ENCODE data around the gene MIS18BP1. TPM values are rescaled to one million over a fixed set of nuclear protein-coding genes. Genes with fewer than 3 reads are reported as not detected.

MIS18BP1 gene
- total RNA-seq, 4 donors from 2014 or later = 56.9 to 68.3 (median 64.2) TPM

DNA sequence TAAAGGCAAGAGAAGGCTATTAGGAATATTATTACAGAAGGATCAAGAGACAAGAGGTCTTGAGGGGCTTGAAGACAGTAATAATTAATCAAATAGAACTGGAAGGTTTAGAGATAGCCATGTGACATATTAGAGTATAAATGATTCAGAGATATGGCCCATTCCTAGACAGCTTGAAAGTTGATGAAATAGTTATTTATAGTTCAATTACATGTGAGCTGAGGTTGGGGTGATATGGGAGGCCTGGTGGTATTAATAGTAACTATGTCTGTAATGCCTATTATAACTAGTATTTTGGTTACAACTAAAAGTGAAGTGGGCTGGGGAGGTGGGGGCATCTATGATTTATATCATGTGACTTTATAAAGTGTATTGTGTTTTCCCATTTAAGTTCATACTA, 14.1 kb upstream of the MIS18BP1 start:
- TF ChIP-seq, protein P1, sequence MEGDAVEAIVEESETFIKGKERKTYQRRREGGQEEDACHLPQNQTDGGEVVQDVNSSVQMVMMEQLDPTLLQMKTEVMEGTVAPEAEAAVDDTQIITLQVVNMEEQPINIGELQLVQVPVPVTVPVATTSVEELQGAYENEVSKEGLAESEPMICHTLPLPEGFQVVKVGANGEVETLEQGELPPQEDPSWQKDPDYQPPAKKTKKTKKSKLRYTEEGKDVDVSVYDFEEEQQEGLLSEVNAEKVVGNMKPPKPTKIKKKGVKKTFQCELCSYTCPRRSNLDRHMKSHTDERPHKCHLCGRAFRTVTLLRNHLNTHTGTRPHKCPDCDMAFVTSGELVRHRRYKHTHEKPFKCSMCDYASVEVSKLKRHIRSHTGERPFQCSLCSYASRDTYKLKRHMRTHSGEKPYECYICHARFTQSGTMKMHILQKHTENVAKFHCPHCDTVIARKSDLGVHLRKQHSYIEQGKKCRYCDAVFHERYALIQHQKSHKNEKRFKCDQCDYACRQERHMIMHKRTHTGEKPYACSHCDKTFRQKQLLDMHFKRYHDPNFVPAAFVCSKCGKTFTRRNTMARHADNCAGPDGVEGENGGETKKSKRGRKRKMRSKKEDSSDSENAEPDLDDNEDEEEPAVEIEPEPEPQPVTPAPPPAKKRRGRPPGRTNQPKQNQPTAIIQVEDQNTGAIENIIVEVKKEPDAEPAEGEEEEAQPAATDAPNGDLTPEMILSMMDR (IDR thresholded peaks at IDR 0.05; ENCODE audit: low read depth) = no peak

GRCh38 chr14:45262637-45263036, 9.6 kb upstream of the MIS18BP1 start:
- TF ChIP-seq, protein P1 (IDR thresholded peaks at IDR 0.05; ENCODE audit: low read depth) = no peak

DNA sequence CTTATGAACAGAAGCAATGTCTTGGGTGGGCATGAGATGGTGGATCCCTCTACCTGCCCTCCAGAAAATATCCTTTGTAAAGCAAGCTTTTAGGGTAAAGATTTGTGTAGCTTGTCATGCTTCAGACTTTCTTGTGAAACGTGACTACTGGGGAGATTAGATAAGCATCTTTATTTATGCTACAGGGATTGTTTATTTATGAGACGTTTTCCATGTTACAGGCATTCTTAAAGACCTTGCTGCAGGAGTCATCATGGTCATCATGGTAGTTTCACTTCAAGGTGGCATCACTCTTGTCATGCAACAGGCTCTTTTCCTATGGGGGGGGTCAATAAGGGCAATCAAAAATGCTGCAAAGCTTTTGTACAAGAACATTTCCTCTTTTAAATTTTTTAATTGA, 8.2 kb upstream of the MIS18BP1 start:
- TF ChIP-seq, protein P1 (IDR thresholded peaks at IDR 0.05; ENCODE audit: low read depth) = no peak

GRCh38 chr14:45258805-45259204, 5.8 kb upstream of the MIS18BP1 start:
- TF ChIP-seq, protein P1 (IDR thresholded peaks at IDR 0.05; ENCODE audit: low read depth) = no peak

DNA sequence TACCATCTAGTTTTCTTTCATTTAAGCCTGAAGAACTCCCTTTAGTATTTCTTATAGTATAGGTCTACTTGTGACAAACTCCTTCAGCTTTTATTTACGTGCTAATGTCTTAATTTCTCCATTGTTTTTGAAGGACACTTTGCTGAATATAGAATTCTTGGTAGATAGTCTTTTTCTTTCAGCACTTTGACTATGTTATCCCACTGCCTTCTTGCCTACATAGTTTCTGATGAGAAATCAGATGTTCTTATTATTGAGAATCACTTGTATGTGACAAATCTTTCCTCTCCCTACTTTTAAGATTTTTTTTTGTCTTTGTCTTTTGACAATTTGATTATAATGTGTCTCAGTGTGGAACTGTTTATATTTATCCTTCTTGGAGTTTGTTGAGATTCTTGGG, 5.1 kb upstream of the MIS18BP1 start:
- TF ChIP-seq, protein P1 (IDR thresholded peaks at IDR 0.05; ENCODE audit: low read depth) = no peak

DNA sequence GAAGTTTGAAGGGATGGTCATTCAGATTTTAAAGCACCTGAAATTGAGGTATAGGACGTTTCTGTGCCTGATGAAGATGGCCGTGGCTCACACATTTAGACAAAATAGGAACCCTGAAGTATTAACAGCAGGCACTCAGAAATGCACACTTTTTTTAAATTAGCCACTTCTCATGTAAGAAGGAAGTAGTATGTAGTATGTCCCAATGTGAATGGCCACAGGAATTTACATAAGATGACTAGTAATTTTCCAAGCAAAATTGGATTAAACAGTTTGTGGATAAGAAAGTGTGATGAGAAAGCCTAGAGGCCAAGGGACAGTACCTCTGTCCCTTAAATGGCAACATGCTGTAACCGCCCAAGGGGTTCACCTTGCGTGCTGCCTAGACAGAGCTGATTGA, 1.8 kb upstream of the MIS18BP1 start:
- TF ChIP-seq, protein P1 (IDR thresholded peaks at IDR 0.05; ENCODE audit: low read depth) = no peak

GRCh38 chr14:45253754-45254310, 830 bp upstream of the MIS18BP1 start:
- TF ChIP-seq, protein P1 (IDR thresholded peaks at IDR 0.05; ENCODE audit: low read depth) = no peak
